H7 (cell line): ENCODE data around the gene CAMK1D. TPM values are rescaled to one million over a fixed set of nuclear protein-coding genes. Genes with fewer than 3 reads are reported as not detected.

Experiments
- DNase-seq: peaks from one replicate; pipeline ENCODE4 v3.0.0; 2012
- H3K27me3 ChIP-seq: 2 replicates; pipeline ENCODE4 v1.6.0; 2011; ENCODE audit warnings: mild to moderate bottlenecking, low read length; ENCODE audit not compliant: control insufficient read depth, insufficient read depth
- H3K36me3 ChIP-seq: replicated peaks from 2 replicates; pipeline ENCODE4 v1.5.1; 2011; ENCODE audit warnings: low read length; ENCODE audit not compliant: control insufficient read depth, insufficient read depth
- H3K4me3 ChIP-seq: 2 replicates; pipeline ENCODE4 v1.5.1; 2011; ENCODE audit warnings: low read depth, mild to moderate bottlenecking, control low read depth, low read length, moderate library complexity; ENCODE audit not compliant: insufficient read depth
- total RNA-seq: library from RNA; depleted of rRNA; stranded (reverse); fragments of >200 nt; shearing (Covaris generic); gene quantifications from 2 replicates; pipeline ENCODE4 v1.2.3, GENCODE V29; 2014

The CAMK1D gene
- total RNA-seq, 1 experiment from 2014 or later: 2.9 TPM

DNA sequence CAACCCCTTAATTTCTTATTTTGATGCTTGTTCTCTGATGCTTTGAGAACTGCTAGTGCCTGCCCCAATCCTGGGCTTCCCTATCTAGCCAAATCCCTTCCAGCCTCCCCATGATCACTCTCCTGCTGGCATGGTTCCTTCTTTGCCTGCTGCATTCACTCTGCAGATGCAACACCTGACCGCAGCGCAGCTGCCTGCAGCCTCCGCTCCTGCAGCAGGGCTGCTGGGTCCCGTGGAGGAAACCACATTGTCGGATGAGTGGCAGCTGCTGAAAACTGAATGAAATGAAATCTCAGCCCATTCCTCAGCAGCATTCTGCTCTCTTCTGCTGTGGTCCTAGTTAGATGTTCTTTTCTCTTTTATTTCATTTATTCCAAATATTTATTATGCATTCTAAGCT lies 331.9 kb downstream of the CAMK1D start:
- Histone ChIP-seq H3K27me3 (no peaks in the 10 kb centered on the region), H3K4me3 (no peak overlapping the region), H3K36me3 (no peaks in the 10 kb centered on the region)
- no peak for DNase-seq

DNA sequence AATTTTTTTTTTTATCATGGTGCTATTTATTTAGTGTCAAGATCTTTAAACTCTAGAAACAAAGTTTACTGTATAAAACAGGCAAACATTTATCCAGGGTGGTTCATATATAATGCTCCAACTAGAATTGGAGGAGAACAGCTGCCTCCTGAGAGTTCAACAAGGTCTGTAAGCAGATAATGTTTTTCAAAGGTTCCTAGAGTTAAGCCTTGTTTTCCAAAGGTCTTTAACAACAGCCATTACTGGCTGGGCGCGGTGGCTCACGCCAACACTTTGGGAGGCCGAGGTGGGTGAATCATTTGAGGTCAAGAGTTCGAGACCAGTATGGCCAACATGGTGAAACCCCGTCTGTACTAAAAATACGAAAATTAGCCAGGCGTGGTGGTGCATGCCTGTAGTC lies 335.4 kb downstream of the CAMK1D start:
- H3K4me3 ChIP-seq: no peak overlapping the region
- no peak for DNase-seq
- no peaks in the 10 kb centered on the region for H3K27me3 ChIP-seq
- H3K36me3 ChIP-seq: no peaks in the 10 kb centered on the region

DNA sequence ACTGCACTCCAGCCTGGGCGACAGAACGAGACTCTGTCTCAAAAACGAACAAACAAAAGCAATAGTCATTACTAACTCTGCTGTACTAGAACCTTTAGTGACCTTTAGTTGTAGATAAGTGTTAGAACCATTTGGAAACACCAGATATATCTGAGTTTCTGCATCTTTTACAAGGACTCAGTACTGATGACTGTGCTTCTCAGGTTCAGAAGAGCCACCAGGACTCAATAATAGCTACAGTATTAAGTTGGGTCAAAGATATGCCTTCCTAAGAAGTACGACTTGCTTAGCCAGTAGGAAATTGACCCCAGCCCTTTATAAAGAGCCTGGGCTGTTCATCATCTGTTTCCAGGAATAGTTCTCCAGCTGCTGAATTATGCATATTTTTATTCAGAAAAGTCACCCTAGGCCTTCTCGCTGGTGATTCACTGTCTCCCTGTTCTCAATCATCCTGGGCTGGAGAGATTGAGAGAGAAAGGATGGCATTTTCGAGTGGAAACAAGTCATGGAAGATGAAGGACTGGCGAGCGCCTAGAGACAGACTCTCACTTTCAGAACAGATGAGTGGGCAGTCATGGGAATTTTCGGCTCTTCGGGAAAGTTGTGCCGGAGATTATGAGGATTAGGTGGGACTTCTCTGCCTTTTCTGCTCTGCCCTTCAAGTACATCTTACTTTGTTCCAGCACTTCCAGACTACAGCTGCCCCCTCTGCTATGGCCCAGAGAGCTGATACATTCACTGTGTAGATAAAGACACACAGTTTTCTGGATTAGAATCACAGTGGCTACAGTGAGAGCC lies 336.1 kb downstream of the CAMK1D start:
- Histone ChIP-seq H3K4me3 (no peak overlapping the region), H3K36me3 (no peaks in the 10 kb centered on the region), H3K27me3 (no peaks in the 10 kb centered on the region)
- DNase-seq: no peak

DNA sequence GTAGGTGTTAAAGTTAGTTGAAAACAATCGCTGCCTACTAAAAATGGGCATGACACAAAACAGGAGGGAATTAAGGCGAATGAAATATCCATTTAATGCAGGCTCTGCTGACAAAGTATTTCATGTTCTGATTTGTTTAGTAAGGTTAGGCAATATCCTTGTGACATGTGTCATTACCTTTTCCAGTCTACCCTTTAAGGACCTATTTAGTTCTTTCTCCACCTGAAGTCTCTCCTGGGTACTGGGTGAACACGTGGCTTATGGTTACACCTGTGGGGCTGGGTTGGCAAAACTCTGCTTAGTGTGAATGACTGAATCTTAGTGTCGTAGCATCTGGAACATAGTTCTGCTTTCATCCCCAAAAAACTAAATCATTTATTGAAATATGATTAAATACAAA lies 338.6 kb downstream of the CAMK1D start:
- no peak for DNase-seq
- H3K4me3 ChIP-seq: no peak overlapping the region
- H3K36me3 ChIP-seq: no peaks in the 10 kb centered on the region
- H3K27me3 ChIP-seq: no peaks in the 10 kb centered on the region

DNA sequence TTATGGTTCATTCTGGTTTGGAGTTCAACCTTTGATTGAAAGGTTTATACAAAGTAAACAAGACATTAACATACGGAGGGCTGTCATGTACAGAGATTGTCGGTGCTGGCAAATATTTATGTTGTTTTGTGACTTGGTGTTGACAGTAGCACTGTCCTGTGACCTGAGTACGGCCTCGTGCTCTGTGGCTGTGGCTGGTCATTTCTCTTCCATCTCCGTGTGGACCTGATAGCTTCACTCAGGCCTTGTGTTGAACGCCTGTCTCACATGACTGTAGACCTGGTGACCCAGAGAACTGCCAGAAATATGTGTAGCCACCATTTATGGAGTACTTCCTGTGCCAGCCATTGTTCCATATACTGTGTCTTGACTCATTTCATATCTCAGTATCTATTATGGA lies 340.5 kb downstream of the CAMK1D start:
- no peaks in the 10 kb centered on the region for H3K27me3 ChIP-seq
- H3K4me3 ChIP-seq: no peak overlapping the region
- no peaks in the 10 kb centered on the region for H3K36me3 ChIP-seq
- DNase-seq: no peak

DNA sequence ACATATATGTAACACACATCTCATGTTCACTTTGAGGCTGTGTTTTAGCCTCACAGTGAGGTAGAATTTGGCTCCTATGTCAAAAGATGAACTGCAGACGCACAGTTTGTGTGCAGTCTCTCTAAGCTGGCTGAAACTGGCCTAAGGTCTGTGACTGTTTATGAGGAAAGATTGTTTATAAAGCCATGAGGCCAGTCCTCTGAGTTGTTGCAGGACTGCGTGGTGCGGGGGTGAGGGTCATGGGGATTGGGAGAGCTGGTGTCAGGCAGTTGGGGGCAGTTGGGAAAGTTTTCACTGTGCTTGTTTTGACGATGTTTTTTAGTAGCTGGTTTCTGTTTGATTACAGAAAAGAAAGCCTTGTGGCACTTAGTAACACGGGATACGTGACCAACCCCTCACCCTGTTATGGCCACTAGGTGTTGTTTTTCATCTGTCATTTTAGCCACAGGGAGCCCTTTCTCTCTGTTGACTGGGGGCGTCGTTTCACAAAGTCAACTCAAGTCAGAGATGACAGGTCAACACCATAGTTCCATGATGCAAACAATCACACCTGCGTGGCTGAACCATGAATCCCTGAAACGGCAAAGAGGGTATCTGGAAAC lies 341.3 kb downstream of the CAMK1D start:
- H3K36me3 ChIP-seq: no peaks in the 10 kb centered on the region
- DNase-seq: no peak
- no peaks in the 10 kb centered on the region for H3K27me3 ChIP-seq
- H3K4me3 ChIP-seq: no peak overlapping the region

DNA sequence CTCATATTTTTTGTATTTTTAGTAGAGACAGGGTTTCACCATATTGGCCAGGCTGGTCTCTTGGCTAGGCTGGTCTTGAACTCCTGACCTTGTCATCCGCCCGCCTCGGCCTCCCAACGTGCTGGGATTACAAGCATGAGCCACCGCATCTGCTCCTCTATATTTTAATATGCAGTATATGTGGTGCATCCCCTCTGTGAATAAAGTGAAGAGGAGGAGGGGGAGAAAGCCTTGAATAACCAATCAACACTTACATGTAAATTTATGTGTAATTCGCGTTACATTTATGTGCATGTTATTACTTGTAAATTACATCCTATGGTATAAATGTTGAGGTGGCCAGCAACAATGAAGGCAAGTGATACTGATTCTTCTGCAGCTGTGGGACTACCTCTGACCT lies 342.2 kb downstream of the CAMK1D start:
- Histone ChIP-seq H3K4me3 (no peak overlapping the region), H3K27me3 (no peaks in the 10 kb centered on the region), H3K36me3 (no peaks in the 10 kb centered on the region)
- DNase-seq: no peak

DNA sequence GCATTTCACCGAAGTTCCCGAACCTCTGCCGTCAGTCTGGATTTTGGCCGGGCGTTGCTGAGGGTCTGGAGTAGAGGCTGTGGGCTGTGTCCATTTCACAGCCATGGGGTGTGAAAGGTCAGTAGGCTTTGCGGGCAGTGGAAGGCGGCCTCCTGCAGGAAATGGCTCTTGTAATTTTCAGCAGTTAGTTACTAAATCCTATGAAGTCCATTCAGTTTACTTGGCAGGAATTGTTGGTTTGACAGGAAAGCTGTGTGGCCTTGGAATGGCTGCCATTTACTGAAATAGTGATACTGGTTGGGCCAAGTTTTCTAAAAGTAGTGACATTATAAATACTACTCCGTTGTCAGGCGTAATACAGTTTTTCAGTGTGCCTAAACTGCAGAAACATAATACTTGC lies 348.4 kb downstream of the CAMK1D start:
- DNase-seq: no peak
- H3K36me3 ChIP-seq: no peaks in the 10 kb centered on the region
- no peak overlapping the region for H3K4me3 ChIP-seq
- no peaks in the 10 kb centered on the region for H3K27me3 ChIP-seq

DNA sequence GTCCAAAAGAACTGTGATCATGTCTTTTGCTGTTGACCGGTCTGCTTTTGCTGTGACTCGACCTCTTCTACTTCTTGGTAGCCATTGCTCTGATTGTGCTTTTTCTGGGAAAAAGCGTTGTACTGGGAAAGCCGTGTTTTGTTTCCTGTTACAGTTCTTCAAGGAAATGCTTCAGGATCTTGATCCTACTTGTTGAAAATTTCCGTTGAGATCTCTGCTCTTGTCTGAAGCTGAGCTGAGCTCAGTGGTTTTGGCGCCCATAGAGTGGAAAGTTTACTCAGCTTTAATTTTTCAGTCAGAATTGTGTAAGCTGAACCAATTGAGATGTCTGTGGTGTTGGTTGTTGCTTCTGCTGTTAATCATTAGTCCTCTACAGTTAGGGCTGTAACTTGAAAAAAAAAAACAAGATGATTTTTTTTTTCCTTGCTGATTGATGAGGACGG lies 349.9 kb downstream of the CAMK1D start:
- Histone ChIP-seq H3K36me3 (no peaks in the 10 kb centered on the region), H3K4me3 (no peak overlapping the region), H3K27me3 (no peaks in the 10 kb centered on the region)
- no peak for DNase-seq

DNA sequence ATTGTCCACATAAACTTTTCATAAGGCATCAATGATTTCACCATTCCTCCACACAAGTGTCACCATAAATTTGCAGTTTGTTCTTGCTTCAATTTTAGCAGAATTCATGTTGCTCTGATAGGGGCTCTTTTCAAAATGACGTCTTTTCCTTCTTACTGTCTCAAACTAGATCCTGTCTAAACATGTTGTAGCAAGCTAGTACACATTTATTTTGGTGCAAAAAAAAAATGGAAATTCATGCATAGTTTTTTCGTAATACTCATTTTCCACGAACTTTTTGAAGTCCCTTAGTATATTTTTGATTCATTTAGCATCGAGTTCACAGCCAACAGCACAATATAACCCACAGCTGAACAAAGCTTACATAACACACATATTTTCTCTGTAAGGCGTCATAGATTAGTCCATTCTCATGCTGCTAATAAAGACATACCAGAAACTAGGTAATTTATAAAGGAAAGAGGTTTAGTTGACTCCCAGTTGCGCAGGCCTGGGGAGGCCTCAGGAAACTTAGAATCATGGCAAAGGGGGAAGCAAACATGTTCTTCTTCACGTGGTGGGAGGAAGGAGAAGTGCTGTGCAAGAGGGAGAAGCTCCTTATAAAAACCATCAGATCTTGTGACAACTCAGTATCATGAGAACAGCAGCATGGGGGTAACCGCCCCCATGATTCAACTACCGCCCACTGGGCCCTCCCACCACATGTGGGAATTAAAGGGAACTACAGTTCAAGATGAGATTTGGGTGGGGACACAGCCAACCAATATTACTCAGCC lies 350.6 kb downstream of the CAMK1D start:
- no peak overlapping the region for H3K4me3 ChIP-seq
- H3K36me3 ChIP-seq: no peaks in the 10 kb centered on the region
- H3K27me3 ChIP-seq: no peaks in the 10 kb centered on the region
- no peak for DNase-seq

DNA sequence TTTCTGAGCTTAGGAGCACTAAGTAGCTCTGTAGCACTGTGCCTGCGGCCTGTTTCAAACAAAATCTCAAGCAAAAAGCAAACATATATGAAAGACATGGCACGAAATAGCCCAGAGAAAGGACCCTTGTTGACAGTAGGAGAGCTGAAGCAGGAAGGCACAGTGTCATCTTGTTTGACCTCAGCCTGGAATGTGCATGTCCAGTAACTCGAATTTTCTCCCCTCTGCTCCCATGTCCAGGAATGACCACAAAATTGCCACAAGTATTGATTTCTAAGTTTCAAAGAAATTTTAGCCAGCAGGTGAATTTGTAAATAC lies 351.2 kb downstream of the CAMK1D start:
- Histone ChIP-seq H3K4me3 (no peak overlapping the region), H3K27me3 (no peaks in the 10 kb centered on the region)
- DNase-seq: no peak

DNA sequence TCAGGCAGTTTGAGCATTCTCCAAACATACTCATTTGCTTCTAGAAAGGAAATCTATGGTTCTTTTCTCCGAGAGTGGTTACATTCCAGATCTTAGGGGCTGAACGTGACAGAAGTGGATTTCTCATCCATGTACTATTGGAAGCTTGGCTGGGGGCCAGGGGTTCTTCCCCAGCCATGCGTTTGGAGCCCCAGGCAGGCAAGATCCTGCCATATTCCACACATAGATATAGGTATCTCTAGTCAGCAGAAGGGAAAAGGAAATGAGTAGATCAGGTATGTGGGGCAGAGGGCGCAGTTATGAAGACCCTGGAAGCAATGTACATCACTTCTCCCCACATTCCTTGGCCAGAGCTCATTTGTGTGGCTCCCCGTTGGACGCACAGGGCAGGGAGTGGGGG lies 352.3 kb downstream of the CAMK1D start:
- H3K27me3 ChIP-seq: no peaks in the 10 kb centered on the region
- H3K4me3 ChIP-seq: no peak overlapping the region
- DNase-seq: no peak
- H3K36me3 ChIP-seq: no peaks in the 10 kb centered on the region

More for the DNA sequence above, 351.2 kb downstream of the CAMK1D start:
- no peaks in the 10 kb centered on the region for H3K36me3 ChIP-seq

DNA sequence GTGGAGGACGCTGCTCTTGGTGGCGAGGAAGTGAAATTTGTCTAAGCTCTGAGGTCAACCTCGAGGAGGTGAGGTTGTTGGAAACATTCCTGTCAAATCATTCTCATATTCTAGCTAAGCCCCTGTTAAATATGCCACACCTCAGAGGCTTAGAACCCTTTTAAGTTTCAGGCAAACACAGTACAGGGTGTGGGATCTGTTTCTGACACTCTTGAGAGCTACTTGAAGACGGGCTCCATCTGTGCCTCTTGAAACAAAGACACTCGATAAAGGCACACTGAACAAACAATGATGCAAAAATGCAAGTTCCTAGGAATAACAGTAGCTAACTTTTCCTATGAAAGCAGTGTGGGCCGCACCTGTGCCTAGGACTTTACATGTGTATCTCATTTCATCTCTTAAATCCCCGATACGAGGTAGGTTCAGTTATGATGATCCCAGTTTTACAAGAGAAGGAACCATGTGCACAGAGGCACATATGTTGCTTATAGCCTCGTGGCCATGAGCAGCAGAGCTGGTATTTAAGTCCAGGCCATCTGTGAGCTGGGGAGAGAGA lies 352.9 kb downstream of the CAMK1D start:
- H3K4me3 ChIP-seq: no peak overlapping the region
- no peak for DNase-seq
- no peaks in the 10 kb centered on the region for H3K27me3 ChIP-seq
- no peaks in the 10 kb centered on the region for H3K36me3 ChIP-seq

DNA sequence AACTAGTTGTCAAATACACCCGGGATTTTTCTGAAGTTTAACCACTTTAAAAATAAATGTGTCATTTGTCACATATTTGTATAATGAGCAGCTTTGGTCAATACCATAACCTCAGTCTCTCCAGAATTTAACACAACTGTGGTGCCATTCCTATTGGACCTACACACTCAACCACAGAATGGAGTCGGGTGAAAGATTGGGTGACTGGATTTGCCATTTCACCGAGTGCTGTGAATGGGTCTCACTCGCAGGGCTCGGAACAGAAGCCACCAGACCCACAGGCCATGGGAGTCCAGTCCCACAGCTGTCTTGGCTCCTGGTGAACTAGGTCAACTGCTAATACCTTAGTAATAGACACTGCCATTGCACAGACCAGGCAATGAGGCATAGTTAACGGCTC lies 353.8 kb downstream of the CAMK1D start:
- Histone ChIP-seq H3K27me3 (no peaks in the 10 kb centered on the region), H3K4me3 (no peak overlapping the region), H3K36me3 (no peaks in the 10 kb centered on the region)
- DNase-seq: no peak

DNA sequence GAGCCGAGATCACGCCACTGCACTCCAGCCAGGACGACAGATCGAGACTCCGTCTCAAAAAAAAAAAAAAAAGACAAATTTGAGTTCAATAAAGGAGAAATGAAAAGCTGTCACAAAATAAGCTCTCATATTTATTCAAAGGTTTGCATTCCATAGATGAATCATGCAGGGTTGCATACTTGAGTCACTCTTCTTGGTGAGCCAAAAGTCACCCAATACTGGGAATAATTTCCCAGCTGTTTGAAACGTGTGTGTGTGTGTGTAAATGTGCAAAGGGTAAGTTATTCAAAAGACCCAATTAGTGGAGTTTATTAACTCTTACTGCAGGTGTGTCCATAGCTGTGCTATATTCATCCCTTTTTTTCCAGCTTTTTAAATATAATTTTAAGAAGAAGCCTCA lies 354.5 kb downstream of the CAMK1D start:
- Histone ChIP-seq H3K36me3 (no peaks in the 10 kb centered on the region), H3K4me3 (no peak overlapping the region), H3K27me3 (no peaks in the 10 kb centered on the region)
- DNase-seq: no peak
